A673 (cell line): Measurements from ENCODE around the gene SLC15A3.

Experiments
- CTCF ChIP-seq: fragments of 300-800, 200-600 bp; sonication (generic); conservative IDR thresholded peaks from 2 replicates; pipeline ENCODE4 v1.5.1; 2017; ENCODE audit warnings: low read depth, mild to moderate bottlenecking, antibody characterized with exemption, low read length, moderate library complexity, mixed read lengths
- EZH2 ChIP-seq: fragments of 200-600 bp; sonication (generic); IDR thresholded peaks from 2 replicates; pipeline ENCODE4 v1.6.1; 2017; ENCODE audit warnings: borderline replicate concordance, low read depth, mild to moderate bottlenecking, mixed read lengths, antibody characterized with exemption, low read length; ENCODE audit not compliant: poor library complexity, severe bottlenecking

- TF ChIP-seq CTCF (no peak), EZH2 (no peak)
Observed at GRCh38 chr11:60934124-60934789, 17.7 kb downstream of the SLC15A3 start.
